HG03442 (cell line): ENCODE measurements around the gene CLDN6.

Experiments used
- ATAC-seq: cut with Tn5 transposase; IDR thresholded peaks from one replicate; pipeline ENCODE4 v1.9.1; 2021; ENCODE audit warnings: mild to moderate bottlenecking, moderate library complexity; ENCODE audit not compliant: unreplicated experiment

The CLDN6 gene

GRCh38 chr16:2992383-2993081 is 25.5 kb downstream of the CLDN6 start:
- no peak for ATAC-seq

GRCh38 chr16:2991566-2992261 is 26.3 kb downstream of the CLDN6 start:
- ATAC-seq = no peak

- no peak for ATAC-seq
These were observed 27.1 kb downstream of the CLDN6 start for GRCh38 chr16:2990891-2991290.

GRCh38 chr16:2988590-2989099 is 29.3 kb downstream of the CLDN6 start:
- no peak for ATAC-seq

- no peak for ATAC-seq
These were observed 30.1 kb downstream of the CLDN6 start for GRCh38 chr16:2987833-2988232.

GRCh38 chr16:2987286-2987685 is 30.7 kb downstream of the CLDN6 start:
- no peak for ATAC-seq

- no peak for ATAC-seq
These were observed 31.3 kb downstream of the CLDN6 start for GRCh38 chr16:2986623-2987188.

GRCh38 chr16:2985893-2986355 is 32.1 kb downstream of the CLDN6 start:
- no peak for ATAC-seq

- ATAC-seq = no peak
These were observed 32.5 kb downstream of the CLDN6 start for GRCh38 chr16:2985462-2985861.

- no peak for ATAC-seq
These were observed 34.3 kb downstream of the CLDN6 start for GRCh38 chr16:2983706-2984136.

GRCh38 chr16:2982402-2982801 is 35.6 kb downstream of the CLDN6 start:
- no peak for ATAC-seq

- no peak for ATAC-seq
These were observed 36.1 kb downstream of the CLDN6 start for GRCh38 chr16:2981899-2982250.

GRCh38 chr16:2981177-2981898 is 36.6 kb downstream of the CLDN6 start:
- no peak for ATAC-seq

GRCh38 chr16:2980227-2981176 is 37.5 kb downstream of the CLDN6 start, which contains the start of gene PKMYT1:
Gene PKMYT1 (minus strand): TSS chr16:2980446. CDS start chr16:2979657, 789 bp downstream.
- ATAC-seq = peak; percentile 70

- peak; percentile 1 for ATAC-seq
These were observed 38.2 kb downstream of the CLDN6 start for GRCh38 chr16:2979669-2980226.

GRCh38 chr16:2977440-2977839 is 40.5 kb downstream of the CLDN6 start:
- no peak for ATAC-seq

- ATAC-seq = no peak
These were observed 41.3 kb downstream of the CLDN6 start for GRCh38 chr16:2976673-2977072.

- no peak for ATAC-seq
These were observed 41.8 kb downstream of the CLDN6 start for GRCh38 chr16:2976201-2976600.

GRCh38 chr16:2975161-2975795 is 42.7 kb downstream of the CLDN6 start:
- no peak for ATAC-seq
